ENCODE measurements around the gene HAO1.

DNA sequence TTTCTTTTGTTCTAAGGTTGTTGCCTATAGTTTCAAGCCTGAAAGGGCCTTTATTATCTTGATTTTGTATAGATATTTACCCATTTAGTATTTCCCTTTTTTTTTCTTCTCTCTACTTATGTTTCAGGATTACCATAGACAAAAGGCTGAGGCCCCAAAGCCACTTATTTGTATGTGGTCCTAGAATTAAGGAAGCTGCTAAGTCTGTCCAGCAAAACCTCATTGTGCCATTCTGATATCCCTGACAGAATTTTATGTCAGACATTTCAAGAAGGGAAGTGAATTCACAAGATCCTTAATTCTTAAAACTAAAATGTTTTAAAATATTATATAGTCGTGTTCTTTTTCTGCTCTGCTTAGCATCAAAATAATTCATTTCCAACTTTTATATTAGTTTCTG lies 6.9 kb downstream of the HAO1 start:
- TF ChIP-seq CTCF (IDR thresholded peaks at IDR 0.05) (no peak), EZH2 (IDR thresholded peaks at IDR 0.05) (no peak)
